Measurements from ENCODE around the gene NAGLU.
"Not testable (repeated sequence)": the region's sequence is repeated elsewhere in the genome, so short reads cannot be mapped to it uniquely, and the experiment has no call there.

Gene NAGLU

DNA sequence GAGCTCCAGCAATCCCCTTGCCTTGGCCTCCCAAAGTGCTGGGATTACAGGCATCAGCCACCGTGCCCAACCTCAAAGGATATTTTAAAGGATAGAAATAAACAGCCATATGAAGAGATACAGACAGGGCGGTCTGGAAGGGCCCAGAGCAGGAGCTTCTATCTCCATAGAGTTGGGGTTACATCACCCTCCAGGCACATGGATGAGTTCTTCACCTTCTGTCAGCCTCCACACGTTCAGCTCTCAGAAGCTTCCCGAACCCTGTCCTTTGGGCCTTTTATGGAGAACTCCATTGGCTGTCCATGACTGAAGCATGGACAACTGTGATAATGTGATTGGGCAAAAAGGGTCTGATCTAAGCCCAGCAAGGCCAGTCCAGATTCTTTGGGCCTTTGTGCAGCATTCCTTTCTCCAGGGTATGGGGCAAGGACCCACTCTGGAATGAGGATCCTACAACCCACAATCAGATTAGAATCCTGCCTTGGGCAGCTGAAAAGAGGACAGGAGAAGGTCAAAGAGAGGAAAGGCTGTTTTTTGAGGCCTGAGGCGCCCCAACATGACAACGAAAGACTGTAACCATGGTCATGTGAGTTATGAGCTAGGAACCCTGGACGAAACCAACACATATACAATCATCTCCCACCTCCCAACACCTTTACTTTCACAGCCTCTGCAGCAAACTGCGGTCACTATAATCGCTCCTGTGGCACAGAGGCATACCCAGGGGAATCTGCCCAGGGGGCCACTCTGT lies 9.9 kb downstream of the NAGLU start:
- DNase-seq, result not testable (repeated sequence)

DNA sequence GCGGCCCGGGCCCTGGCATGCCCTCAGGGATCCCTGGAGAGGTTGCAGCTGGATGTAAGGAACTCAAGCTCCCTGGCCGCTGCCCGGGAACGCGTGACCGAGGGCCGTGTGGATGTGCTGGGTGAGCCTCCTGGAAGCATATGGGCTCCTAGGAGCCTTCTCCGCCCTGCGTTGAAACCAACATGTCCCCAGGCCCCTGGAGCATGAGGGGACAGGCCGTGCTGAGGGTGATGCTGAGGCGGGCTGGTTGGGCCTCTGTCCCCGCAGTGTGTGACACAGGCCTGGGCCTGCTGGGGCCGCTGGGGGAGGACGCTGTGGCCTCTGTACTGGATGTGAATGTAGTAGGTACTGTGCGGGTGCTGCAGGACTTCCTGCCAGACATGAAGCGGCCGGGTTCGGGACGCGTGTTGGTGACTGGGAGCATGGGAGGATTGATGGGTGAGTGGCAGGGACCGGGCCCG lies 11.0 kb downstream of the NAGLU start:
- DNase-seq, result no peak

DNA sequence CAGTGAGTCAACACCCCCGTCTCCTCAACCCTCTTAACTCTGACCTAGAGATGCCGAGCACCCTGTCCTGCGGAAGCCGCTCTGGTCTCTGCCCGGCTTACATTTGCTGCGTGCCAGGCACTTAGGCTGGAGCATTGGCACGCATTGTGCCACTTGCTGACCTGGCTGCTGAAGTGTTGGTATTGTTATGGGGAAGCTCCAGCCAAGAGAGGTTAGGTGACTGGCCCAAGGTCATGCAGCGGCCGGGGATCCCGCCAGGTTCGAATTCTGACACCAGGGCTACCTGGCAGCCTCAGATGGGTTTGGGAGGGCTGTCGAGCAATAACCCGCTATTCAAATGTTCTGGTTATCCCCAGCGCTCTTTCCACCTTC lies 11.6 kb downstream of the NAGLU start:
- DNase-seq, result no peak

DNA sequence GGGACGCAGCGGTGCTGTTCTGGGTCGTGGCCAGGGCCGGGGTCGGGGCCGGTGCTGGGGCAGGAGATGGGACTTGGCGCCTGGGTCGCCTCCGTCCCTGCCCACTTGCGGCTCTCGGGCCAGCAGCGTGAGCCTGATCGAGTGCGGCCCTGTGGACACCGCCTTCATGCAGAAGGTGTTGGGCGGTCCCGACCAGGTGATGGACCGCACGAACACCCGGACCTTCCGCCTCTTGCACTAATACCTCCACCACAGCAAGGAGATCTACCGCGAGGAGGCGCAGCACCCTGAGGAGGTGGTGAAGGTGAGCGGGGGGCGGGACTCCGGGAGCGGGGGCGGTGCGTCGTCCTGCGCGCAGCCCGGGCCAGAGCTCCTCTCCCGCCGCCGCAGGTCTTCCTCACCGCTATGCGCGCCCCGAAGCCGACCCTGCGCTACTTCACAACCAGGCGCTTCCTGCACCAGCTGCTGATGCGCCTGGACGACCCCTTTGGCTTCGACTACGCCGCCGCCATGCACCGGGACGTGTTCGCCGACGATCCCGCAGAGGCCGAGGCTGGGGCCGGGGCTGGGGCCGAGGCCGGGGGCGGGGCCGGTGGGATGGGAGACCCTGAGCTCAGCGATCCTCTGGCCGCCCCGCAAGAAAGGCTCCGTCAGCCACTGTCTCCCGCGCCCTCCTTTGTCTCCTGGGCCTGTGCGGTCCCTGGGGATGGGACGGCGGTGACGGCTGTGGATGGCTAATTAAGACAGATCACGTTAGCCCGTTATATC lies 12.2 kb downstream of the NAGLU start:
- DNase-seq, result peak; percentile 80

DNA sequence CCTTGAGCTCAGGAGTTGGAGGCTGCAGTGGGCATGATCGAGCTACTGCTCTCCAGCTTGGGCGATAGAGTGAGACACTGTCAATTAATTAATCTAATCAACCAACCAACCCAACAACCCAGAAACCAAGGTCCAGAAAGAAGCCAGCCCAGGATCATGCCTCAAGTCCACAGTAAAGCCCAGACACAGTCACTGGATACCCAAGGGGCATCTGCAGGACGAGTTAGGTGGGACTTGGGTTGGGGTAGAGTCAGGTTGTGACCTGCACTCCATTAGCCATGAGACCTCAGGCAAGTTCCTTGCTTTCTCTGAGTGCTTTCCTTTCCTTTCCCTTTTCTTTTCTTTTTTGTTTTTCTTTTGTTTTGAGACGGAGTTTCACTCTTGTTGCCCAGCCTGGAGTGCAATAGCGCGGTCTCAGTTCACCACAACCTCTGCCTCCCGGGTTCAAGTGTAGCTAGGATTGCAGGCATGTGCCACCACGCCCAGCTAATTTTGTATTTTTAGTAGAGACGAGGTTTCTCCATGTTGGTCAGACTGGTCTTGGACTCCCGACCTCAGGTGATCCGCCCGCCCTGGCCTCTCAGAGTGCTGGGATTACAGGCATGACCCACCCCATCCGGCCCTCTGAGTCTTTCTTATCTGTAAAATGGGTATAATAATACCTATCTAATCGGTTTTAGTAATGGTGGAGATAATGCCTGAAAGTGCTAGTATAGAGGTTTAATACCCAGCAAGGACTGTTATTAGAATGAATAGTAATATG lies 13.1 kb downstream of the NAGLU start:
- no peak for DNase-seq

DNA sequence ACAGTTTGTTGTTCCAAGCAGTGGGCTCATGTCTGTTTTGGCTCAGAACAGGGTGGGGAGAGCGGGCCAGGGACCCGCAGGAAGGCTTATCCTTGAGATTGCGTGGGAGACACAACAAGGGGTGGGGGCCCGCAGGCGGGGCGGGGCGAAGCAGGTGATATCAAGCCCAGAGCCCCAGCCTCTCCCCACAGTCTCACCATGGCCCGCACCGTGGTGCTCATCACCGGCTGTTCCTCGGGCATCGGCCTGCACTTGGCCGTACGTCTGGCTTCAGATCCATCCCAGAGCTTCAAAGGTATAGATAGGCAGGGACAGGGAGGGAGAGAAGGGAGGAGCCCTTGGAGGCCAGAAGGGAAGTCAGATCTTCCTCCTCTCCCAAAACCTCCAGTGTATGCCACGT lies 16.7 kb downstream of the NAGLU start, which contains the start of gene HSD17B1:
Gene HSD17B1 (plus strand): TSS at position 188 of the 400 bp plus-strand sequence. CDS start 11 bp downstream, at position 199.
- not testable (repeated sequence) for DNase-seq

DNA sequence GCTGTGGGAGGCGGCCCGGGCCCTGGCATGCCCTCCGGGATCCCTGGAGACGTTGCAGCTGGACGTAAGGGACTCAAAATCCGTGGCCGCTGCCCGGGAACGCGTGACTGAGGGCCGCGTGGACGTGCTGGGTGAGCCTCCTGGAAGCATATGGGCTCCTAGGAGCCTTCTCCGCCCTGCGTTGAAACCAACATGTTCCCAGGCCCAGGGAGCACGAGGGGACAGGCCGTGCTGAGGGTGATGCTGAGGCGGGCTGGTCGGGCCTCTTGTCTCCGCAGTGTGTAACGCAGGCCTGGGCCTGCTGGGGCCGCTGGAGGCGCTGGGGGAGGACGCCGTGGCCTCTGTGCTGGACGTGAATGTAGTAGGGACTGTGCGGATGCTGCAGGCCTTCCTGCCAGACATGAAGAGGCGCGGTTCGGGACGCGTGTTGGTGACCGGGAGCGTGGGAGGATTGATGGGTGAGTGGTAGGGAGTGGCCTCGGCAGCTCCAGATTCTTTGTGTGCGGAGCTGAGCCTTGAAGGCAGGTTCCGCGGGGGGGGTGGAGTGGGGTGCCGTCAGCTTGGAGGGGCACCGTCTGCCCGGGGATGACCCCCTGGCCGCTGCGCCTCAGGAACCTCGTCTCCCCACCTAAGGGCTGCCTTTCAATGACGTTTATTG lies 17.2 kb downstream of the NAGLU start:
- no peak for DNase-seq

DNA sequence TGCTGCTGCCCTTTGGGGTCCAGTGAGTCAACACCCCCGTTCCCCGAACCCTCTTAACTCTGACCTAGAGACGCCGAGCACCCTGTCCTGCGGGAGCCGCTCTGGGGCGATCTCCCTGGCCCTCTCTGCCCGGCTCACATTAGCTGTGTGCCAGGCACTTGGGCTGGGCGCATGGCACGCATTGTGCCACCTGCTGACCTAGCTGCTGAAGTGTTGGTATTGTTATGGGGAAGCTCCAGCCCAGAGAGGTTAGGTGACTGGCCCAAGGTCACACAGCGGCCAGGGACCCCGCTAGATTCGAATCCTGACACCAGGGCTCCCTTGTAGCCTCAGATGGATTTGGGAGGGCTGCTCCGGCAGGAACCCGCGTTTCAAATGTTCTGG lies 17.8 kb downstream of the NAGLU start:
- no peak for DNase-seq

DNA sequence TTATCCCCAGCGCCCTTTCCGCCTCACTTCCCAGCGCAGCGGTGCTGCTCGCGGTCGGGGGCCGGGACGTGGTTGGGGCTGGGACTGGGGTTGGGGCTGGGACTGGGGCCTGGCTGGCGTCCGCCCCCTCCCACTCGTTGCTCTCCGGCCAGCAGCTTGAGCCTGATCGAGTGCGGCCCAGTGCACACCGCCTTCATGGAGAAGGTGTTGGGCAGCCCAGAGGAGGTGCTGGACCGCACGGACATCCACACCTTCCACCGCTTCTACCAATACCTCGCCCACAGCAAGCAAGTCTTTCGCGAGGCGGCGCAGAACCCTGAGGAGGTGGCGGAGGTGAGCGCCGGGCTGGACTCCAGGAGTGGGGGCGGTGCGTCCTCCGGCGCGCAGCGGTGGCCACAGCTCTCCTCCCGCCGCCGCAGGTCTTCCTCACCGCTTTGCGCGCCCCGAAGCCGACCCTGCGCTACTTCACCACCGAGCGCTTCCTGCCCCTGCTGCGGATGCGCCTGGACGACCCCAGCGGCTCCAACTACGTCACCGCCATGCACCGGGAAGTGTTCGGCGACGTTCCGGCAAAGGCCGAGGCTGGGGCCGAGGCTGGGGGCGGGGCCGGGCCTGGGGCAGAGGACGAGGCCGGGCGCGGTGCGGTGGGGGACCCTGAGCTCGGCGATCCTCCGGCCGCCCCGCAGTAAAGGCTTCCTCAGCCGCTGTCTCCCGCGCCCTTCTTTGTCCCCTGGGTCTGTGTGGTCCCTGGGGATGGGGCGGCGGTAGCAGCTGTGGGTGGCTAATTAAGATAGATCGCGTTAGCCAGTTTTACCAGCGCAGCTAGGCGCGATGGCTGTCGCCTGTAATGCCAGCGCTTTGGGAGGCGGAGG lies 18.4 kb downstream of the NAGLU start:
- peak; percentile 83 for DNase-seq

DNA sequence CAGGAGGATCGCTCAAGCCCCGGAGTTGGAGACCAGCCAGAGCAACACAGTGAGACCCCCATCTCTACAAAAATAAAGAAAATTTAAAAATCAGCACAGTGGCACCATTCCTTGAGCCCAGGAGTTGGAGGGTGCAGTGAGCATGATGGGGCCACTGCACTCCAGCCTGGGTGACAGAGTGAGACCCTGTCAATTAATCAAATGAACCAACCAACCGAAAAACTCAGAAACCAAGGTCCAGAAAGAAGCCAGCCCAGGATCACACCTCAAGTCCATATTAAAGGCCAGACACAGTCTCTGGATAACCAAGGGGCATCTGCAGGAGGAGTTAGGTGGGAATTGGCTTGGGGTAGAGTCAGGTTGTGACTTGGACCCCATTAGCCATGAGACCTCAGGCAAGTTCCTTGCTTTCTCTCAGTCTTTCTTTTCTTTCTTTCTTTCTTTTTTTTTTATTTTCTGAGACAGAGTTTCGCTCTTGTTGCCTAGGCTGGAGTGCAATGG lies 19.1 kb downstream of the NAGLU start:
- no peak for DNase-seq

DNA sequence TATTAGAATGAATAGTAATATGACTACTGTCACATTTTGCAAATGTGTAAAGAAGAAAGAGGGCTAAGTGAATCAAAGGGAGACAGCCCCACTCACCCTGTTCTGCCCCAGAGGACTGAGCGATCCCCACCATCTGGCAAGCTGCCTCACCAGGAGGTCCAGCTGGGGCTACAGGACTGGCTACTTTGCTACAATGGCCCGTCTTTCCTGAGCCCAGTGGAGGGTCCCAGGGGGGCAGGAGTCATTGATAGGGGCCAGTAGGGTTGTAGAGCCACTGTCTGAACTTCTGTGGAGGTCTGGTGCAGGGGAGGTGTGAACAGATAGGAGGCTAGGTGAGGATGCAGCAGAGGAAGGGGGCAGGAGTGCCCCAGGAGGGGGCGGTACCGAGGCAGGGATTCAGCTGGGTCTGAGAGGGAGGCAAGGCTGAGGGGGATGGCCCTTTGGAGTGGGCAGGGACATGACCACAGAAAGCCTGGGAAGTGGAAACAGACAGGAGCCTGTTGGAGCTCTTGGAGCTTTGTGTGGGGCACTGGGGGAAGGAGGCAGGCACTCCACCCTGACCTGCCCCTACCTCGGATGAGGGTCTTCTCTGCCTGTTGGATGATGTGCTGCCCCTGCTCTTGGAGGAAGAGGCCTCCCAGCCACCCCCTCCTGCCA lies 20.0 kb downstream of the NAGLU start:
- not testable (repeated sequence) for DNase-seq

DNA sequence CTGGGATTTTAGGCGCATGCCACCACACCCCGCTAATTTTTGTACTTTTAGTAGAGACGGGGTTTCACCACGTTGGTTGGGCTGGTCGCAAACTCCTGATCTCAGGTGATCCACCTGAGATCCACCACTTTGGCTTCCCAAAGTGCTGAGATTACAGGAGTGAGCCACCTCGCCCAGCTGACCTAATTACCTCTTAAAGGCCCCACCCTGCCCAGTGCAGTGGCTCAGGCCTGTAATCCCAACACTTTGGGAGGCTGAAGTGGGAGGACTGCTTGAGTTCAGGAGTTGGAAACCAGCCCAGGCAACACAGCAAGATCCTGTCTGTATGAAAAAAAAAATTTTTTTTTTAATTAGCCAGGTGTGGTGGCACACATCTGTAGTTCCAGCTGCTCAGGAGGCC lies 23.0 kb downstream of the NAGLU start:
- no peak for DNase-seq

DNA sequence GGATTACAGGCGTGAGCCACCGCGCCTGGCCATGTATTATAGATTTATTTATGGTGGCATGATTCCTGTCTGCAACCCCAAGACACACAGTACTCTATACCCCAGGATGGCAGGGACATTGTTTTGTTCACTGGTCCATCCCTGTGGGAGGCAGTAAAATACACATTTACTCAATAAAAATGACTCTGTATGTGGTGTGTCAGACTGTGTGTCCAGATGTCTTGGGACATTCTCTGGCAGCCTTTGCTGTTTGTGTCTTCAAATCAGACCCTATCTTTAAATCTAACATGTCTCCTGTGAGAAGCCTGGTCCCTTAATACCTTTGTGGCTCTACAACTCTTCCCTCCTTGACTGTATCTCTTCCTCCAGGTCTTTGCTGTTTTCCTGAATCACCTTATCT lies 24.2 kb downstream of the NAGLU start:
- DNase-seq, result no peak

DNA sequence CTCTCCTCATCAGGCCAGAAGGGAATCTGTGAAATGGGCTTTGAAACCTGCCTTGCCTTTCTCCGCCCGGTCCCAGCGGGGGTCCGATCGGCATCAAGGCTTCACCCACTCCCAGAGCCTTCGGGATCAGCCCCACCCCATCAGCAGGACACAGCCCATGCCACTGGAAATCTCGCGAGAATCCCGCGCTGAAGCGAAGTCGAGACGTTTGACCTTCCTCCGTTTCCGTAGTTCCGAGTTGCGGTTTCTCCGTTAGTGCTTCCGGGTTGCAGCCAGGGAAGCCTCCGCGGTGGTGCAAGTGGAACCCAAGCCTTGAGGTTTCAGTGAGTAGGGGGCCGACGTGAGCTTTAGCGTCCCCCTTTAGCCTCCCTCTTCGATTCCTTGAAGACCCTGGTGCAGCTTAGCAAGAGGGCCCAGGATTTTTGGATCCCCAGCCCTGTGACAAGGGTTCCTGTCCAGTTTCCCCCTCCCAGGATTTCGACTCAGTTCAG lies 25.9 kb downstream of the NAGLU start, which contains the start of gene COASY:
Gene COASY (plus strand): TSS at position 252 of the 491 bp plus-strand sequence. CDS start 475 bp downstream, outside the sequence.
- peak; percentile 95 for DNase-seq

DNA sequence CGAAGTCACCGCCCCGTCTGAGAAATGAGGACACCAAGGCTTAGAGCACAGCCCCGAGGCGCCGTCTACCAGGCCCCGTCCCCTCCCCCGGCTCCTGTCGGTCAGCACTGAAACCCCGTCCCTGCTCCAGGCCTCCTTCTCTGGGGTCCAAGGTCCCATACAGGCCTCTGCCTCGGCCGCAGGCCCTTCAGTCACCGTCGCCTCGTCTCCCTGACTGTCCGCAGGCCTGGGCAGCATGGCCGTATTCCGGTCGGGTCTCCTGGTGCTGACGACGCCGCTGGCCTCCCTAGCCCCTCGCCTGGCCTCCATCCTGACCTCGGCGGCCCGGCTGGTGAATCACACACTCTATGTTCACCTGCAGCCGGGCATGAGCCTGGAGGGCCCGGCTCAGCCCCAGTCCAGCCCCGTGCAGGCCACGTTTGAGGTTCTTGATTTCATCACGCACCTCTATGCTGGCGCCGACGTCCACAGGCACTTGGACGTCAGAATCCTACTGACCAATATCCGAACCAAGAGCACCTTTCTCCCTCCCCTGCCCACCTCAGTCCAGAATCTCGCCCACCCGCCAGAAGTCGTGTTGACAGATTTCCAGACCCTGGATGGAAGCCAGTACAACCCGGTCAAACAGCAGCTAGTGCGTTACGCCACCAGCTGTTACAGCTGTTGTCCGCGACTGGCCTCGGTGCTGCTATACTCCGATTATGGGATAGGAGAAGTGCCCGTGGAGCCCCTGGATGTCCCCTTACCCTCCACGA lies 26.5 kb downstream of the NAGLU start:
- no peak for DNase-seq

DNA sequence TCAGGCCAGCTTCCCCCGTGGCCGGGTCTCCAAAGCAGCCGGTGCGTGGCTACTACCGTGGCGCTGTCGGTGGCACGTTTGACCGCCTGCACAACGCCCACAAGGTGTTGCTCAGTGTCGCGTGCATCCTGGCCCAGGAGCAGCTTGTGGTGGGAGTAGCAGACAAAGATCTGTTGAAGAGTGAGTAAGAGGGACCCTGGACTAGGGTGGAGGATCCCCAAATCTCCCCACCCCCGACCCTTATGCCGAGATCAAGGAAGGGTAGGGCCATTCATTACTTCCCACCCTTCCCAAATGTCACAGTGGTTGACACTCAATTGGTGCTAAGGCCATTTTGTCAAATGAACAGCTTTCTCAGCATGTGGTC lies 27.1 kb downstream of the NAGLU start:
- DNase-seq, result no peak

DNA sequence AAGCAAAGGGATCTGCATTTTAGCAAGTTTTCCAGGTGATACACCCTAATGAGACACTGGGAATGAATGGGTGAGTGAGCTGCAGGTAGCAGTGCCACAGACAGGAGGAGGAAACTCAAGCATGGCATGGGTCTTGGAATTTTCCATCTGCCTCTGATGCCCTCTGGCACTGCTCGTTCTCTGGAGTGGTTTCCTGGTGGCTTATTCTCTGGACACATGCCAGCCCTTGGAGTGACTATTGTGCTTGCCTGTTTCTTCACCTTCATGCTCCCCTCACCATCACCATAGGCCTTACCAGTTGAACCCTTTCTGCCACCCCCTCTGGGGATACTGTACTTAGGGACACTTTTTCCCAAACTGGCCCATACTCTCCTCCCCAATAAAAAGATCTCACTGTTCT lies 27.5 kb downstream of the NAGLU start:
- no peak for DNase-seq

DNA sequence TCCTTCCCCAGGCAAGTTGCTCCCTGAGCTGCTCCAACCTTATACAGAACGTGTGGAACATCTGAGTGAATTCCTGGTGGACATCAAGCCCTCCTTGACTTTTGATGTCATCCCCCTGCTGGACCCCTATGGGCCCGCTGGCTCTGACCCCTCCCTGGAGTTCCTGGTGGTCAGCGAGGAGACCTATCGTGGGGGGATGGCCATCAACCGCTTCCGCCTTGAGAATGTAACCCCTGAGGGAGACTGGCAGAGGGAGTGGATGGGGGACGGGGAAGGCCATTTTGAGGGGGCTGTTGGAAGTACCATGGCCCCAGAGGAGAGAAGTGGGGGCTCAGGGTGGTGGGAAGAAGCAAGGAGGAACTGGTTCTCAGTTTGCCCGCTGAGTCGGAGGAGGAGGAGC lies 27.9 kb downstream of the NAGLU start:
- DNase-seq, result no peak

DNA sequence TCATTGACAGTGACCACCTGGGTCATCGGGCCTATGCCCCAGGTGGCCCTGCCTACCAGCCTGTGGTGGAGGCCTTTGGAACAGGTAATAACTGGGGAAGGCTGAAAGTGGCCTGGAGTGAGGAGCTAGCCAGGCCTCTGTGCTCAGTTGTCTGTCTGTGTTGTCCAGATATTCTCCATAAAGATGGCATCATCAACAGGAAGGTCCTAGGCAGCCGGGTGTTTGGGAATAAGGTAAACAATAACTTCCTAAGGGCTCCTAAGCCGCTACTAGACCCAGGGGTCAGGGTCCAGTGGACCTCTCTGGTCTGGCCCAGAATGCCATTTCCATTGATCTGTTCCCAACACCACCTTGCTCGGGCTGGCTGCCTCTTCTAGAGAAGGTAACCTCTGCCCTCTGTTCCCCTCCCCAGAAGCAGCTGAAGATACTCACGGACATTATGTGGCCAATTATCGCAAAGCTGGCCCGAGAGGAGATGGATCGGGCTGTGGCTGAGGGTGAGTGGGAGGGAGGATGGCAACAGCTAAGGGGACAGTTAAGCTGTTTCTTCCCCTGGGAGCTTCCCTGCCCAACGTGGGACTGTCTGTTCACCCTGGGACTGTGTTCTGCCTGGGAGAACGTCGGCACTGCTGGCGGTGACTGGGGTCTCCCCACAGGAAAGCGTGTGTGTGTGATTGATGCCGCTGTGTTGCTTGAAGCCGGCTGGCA lies 28.9 kb downstream of the NAGLU start:
- no peak for DNase-seq

Measured in CD4-positive, alpha-beta T cell treated with Interleukin-21 for 1 hour (primary cell).